DLD1 (cell line): ENCODE data around the gene SKOR2.

Experiments used
- in situ Hi-C: cut with HindIII; loops from 2 replicates; pipeline ENCODE4 v1.10.0; 2017; ENCODE audit warnings: low sequenced_read_pairs

Gene SKOR2, protein sequence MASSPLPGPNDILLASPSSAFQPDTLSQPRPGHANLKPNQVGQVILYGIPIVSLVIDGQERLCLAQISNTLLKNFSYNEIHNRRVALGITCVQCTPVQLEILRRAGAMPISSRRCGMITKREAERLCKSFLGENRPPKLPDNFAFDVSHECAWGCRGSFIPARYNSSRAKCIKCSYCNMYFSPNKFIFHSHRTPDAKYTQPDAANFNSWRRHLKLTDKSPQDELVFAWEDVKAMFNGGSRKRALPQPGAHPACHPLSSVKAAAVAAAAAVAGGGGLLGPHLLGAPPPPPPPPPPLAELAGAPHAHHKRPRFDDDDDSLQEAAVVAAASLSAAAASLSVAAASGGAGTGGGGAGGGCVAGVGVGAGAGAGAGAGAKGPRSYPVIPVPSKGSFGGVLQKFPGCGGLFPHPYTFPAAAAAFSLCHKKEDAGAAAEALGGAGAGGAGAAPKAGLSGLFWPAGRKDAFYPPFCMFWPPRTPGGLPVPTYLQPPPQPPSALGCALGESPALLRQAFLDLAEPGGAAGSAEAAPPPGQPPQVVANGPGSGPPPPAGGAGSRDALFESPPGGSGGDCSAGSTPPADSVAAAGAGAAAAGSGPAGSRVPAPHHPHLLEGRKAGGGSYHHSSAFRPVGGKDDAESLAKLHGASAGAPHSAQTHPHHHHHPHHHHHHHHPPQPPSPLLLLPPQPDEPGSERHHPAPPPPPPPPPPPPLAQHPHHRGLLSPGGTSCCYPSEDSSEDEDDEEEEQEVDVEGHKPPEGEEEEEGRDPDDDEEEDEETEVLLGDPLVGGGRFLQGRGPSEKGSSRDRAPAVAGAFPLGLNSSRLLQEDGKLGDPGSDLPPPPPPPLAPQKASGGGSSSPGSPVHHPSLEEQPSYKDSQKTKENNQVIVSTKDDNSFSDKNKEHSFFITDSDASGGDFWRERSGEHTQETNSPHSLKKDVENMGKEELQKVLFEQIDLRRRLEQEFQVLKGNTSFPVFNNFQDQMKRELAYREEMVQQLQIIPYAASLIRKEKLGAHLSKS

DNA sequence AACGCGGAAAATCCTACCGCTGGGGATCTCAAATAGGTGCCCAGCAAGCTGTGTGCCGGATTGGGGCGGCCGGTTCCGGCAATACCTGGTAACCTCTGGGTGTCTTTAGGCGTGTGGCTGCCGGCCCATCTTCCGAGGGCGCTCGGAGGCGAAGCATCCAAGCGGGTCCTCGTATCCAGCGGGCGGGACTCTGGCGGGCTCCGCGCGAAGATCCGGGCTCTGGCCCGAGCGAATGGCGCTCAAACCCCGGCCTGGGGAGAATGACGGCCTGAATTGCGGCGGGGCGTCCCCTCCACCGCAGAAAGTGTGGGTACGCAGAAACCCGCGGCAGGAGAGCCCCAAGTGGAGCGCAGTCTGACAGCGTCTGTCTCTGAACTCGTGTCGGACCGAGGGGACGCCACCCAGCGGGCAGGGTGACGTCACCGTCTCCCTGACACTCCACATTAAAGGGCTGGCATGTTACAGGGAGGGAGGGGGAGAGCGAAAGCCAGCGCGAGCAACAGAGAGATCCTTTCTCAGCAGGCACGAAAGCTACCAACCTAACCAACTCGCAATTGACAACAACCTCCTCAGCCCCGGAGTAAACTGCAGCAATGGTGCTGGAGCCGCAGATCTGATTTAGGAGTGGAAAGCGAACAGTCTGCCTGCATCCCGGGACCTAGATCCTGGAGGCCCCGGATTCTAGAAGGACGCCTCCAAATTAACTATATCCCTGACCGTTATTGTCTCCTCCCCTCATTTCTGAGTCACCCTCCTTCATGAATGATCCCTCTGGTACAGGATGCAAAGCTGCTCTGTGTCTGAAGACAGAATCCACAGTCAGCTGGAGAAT, at the start of gene SKOR2:
Gene SKOR2, minus strand, starts transcription at position 372 of the 832 bp plus-strand sequence. CDS start 2,477 bp downstream, outside the sequence.
- in situ Hi-C loops: no loop called here

DNA sequence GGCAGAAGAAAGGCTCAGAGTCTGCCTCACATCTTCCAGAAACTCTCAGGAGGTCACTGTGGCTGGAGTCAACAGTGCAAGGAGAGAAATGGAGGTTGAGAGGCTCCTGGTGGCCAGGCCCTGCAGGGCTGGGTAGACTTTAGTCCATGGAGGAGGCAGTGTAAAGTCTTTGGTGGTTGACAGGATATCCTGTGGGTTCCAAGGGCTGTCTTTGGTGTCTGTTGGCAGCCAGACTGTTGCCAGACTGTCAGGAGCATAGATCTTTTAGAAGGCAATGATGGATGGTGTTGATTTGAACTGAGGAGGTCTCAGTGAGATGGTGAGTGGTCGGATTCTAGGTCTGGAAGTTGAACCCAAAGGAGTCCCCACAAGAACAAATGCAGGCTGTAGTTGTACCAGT, 45.0 kb upstream of the SKOR2 start:
- in situ Hi-C loops: no loop called here

DNA sequence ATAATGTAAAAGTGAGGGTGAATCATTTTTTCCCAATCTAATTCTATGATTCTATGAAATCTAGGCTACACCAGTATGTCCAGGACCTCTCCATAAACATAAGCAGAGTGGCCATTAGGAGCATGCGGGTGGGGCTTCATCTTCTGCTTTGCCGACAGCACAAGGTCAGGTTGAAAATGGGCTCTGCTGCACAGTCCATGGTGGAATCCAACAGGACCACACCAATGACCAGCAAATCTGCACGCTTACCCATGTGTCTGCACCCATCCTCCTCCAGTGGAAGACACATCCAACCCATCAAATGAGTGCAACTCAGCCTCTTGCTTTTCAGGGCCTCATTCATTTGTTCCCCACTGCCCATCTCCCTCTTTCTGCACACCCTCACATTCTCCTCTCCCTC, 43.3 kb upstream of the SKOR2 start:
- in situ Hi-C loops: no loop called here

DNA sequence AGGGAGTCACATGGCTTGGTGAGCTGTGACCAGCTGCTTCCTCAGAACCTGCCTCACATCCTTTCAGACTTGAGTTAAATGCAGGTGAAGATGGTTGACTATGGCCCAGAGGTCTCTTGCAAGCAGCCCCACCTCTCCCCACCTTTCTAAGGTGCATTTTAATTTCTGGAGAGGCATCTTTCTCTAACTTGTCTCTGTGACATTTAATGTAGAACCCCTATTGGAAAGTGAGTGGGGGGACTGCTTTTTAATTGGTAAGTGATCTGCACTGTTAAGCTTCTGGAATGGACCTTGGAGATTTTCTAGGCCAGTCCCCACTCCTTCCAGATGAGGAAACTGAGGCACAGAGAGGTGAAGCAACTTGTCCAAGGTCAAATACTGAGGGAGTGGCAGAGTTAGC, 37.3 kb upstream of the SKOR2 start:
- in situ Hi-C loops: no loop called here

DNA sequence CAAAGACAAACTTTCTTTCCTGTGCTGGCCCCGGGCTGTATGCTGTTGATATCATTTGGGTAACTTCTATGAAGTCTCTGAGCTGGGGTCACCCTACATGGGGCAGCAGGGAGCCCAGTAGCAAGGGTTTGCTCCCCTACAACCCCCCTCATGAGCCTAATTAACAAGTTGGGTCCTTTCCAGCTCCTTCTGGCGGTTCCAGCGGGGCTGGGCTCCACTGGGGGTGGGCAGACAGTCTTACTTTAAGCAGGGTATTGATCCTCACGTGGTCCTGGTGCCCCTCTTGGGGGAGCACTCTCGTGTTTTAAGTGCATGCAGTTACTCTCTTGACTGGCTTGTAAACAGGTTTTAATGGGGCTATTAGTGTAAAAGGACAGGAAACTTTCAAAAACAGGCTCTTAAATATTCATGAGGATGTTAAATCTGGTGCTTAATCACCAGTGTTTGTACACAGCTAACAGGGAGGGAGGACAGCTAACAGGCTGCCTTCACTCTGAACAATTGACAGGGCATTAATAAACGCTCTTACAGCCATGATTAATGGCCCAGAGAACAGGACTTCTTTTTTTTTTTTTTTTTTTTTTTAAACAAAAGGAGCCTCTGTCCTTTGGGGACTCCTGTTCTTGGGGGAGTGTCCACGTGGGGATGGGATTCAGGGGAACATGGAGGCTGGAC, 36.6 kb upstream of the SKOR2 start:
- in situ Hi-C loops: no loop called here

DNA sequence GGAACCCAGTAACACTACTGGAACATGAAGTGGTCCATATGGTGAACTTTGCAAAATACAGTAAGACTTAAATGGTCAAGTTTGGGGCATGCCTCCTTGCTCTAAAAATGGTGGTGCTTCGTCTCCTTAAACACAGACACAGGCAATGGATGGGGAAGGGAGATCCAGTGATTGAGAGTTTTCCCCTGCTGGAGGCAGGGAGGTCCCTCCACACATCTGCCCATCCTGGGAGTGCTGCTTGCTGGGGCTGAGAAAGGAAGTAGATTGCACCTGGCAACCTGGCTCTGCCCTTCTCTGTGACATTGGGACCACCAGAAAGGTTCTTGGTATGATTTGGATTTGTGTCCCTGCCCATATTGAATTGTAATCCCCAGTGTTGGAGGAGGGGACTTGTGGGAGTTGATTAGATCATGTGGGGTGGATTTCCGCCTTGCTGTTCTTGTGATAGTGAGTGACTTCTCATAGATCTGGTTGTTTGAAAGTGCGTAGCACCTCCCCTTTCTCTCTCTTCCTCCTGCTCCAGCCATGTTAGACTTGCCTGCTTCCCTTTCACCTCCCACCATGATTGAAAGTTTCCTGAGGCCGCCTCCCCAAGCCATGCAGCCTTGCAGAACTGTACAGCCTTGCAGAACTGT, 35.4 kb upstream of the SKOR2 start:
- in situ Hi-C loops: no loop called here

DNA sequence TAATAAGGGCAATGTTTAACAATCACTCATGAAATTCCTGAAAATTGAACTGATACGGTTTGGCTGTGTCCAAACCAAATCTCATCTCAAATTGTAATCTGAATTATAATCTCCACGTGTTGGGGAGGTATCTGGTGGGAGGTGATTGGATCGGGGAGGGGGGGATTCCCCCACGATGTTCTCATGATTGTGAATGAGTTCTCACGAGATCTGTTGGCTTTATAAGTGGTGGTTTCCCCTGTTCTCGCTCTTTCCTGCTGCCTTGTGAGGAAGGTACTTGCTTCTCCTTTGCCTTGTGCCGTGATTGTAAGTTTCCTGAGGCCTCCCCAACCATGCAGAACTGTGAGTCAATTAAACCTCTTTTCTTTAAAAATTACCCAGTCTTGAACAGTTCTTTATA, 34.0 kb upstream of the SKOR2 start:
- in situ Hi-C loops: no loop called here

DNA sequence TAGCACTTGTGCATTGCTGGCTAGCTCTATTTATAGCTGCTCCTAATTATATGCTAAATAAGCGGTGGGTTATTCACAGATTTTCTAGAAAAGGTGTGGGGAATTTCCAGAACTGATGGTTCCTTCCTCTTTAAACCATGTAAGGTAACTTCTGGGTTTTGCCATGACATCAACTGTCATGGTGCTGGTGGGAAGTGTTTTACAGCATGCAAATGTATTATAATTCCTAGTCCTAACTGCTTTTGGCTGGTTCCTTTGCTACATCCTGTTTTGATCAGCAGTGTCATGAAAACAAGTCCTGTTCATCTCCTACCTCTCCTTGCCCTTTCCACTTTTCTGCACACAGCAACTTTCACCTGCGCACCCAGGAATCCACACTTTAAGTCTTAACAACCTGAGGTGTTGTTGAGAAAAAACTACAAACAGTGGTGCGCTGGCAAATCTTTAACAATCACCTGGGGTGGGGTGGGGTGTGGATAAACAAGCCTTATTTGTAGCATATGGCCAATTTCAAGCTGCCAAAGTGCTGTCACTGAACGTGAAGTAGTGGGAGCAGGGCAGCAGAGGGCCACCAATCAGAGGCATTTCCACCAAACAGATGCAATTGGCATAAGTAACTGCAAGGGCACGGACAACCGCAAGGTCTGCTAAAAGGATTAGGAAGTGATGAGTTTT, 33.4 kb upstream of the SKOR2 start:
- in situ Hi-C loops: no loop called here

DNA sequence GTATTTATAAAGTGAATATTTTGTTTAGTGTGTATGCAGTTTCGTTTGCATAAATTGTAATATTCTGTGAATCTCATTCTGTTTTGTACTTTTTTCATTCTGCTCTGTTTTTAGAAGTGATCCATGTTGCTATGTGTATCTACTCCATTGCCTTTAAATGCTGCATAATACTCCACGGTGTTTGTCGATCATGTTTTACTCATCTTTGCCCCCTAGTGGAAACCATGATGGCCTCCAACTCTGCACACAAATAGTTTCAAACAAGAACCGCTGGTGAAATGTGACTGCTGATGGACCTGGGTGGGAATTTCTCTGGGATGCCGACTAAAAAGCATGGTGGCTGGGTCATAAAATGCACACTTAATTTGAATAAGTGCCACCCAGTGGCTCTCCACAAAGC, 32.0 kb upstream of the SKOR2 start:
- in situ Hi-C loops: no loop called here

DNA sequence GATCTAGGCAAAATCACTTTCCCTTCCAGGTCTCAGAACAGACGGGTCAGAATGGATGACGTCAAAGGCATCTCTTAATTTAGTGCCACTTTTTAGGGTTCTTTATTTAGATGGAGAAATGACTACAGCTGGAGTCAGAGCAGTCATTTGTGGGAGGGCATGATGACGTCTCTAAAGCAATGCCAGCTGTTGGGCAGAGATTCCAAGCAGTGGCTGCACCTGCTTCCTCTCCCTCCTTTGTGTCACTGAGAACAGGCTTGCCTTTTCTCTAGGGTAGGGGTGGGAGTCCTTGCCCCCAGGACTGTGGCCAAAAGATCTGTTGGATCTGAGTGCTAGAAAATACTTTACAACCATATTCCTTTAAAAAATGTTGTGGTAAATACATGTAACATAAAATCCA, 28.7 kb upstream of the SKOR2 start:
- in situ Hi-C loops: no loop called here

DNA sequence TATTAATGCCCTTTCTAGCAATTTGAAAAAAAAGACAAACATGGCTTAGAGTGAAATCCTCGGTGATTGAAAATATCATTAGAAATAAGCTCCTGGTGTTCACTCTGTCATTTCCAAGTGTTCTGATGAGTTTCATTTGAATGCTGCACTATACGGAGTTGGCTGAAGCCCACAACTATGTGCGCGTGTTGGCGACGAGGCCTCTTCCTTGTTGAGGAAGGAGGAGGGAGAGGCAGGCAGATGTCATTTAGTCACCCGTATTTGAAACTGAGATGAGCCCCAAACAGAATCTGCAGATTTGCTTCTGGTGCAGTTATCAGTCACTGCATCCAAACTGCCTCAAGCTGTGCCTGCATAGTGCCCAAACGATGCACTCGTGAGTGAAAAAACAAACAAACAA, 23.5 kb upstream of the SKOR2 start:
- in situ Hi-C loops: no loop called here

DNA sequence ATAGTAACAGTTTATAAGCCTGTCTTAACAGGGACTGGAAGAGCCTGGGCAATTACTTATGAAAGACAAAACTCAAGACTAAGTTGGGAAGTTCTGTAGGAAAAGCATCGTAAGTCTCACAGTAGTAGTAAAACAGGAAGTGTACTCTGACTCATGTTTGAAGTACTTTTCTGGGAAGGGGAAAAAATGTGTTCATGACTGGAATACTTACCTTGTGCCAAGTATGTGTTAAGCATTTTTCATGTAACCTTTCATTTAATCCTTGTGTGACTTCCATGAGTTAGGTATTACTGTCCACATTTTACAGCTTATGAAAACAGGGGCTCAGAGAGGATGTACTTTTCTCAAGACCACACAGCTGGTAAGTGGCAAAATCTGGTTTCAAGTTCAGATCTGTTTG, 13.7 kb upstream of the SKOR2 start:
- in situ Hi-C loops: no loop called here

DNA sequence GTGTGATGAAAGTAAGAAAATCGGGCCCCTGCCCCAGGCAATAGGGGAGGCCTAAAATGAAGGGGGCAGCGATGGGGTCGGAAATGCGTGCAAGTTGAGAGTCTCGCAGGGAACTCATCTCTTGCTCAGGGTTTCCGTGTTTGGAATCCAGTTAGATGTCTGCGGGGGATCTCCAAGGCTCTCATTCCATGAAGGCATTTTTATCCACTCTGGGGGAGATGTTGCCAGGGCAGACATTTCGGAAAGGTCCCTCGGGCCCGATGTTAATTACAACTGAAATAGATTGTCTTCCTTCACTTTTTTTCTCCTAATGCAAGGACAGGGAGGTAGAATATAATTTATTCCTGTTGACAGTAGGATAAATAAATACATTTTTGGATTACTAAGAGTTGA, 12.8 kb upstream of the SKOR2 start:
- in situ Hi-C loops: no loop called here

DNA sequence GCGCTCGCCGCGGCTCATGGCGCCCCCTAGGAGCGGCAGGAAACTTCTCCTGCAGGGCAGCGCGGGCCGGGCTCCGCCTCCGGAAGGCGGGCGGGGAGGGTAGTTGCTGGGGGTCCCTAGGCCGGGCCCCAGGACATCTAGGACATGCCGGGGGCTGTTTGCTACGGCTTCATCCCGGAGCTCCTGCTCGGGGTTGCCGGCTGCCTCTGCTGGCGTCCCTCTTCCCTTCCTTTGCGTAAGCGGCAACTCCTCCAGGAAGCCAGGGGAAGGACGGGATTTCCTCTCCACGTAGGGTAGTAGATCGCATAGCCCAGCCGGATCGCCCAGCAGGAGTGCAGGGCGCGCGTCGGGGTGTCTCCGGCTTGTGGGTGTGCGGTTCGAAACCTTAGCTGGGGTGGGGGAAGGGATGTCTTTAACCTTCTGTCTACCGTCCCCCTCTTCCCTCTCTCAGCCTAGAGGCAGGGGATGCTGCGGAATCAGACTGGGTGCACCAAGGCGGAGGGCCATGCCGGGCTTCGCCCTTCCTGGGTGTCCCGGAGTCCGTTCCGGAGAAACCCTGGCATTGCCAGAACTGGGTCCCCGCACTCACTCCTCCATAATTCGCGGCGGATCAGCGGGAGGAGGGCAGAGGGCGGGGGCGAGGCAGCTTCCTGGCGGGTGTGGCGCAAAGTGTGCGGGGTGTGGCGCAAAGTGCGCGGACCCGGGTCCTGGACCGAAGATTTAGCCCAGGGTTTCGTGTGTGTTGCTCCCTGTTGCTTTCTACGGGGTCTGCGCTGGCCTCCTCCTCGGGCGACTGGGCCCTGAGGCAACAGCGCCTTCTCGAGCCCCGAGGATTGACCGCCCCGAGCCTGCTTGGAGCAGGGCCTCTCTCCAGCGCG, 12.2 kb upstream of the SKOR2 start:
- in situ Hi-C loops: no loop called here

DNA sequence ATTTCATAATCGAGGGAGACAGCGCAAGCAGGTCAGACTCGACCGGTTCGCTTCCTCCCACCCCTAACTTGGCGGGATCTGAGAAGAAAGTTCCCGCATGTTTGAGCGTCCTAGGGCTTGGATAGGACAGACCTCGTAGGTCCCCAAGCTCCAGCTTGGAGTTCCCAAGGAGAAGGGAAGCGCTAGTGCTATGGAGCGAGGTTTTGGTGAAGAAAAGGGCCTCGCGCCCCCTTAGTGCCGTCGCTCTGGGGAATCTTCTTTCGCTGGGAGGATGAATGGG, 11.6 kb upstream of the SKOR2 start:
- in situ Hi-C loops: no loop called here

DNA sequence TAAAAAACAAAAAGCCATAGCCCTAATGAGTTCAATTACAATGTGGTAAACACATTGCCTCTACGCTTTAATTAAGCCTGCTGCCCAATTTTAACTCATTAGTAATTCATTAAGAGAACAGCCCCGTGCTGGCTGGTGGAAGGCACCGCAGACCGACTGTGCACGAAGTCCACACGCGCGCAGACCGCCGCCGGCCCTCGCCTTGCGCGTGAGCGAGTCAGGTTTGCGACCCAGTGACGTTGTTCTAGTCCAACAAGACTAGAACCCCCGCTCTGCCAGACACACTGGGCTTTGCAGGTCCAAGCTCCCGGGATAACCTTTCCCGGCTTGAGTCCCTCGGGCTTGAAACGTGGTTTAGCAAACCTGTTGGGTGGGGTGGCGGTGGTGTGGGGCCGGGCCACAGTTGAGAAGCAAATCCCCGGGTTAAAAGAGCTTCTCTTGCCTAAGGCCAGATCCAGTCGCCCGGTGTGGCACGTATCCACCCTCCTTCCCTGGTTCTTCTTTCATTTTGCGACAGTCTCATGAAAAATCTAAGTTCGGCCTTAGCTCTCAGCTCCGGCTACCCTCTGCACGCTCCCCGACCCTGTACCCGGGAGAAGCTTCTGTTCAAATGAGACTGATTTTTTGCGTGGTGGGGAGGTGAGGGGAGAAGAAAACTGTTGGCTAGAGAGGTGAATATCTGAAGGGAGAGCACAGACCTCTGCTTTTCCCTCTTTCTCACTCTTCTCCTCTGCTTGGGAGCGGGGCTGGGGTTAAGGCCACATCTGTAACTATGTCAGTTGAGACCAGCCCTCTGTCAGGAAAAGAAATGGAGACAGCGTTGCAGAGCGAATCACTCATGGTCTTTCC, 11.1 kb upstream of the SKOR2 start:
- in situ Hi-C loops: no loop called here

DNA sequence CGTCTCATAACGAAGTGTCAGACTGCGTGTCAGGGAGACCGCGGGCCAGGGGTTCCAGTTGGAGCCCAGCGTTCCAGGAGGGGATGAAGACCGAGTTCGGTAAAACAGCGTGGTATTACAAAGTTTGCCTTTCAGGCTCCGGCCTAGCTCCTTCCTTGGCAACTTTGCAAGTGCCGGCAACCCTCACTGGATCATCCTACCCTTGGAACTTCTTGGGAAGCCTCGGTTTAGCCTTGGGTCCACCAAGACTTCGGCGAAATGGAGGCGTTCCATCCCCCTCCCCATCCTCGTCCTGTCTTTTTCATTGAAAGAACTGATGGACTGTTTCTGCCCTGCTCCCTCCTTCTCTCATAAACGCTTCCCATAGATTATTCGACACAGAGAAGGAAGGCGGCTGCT, 10.4 kb upstream of the SKOR2 start:
- in situ Hi-C loops: no loop called here
